ENCODE data around the gene MTMR3. TPM values are rescaled to one million over a fixed set of nuclear protein-coding genes. Genes with fewer than 3 reads are reported as not detected.
"Not testable (repeated sequence)": the region's sequence is repeated elsewhere in the genome, so short reads cannot be mapped to it uniquely, and the experiment has no call there.

MTMR3 gene
- 57.6 TPM for total RNA-seq

DNA sequence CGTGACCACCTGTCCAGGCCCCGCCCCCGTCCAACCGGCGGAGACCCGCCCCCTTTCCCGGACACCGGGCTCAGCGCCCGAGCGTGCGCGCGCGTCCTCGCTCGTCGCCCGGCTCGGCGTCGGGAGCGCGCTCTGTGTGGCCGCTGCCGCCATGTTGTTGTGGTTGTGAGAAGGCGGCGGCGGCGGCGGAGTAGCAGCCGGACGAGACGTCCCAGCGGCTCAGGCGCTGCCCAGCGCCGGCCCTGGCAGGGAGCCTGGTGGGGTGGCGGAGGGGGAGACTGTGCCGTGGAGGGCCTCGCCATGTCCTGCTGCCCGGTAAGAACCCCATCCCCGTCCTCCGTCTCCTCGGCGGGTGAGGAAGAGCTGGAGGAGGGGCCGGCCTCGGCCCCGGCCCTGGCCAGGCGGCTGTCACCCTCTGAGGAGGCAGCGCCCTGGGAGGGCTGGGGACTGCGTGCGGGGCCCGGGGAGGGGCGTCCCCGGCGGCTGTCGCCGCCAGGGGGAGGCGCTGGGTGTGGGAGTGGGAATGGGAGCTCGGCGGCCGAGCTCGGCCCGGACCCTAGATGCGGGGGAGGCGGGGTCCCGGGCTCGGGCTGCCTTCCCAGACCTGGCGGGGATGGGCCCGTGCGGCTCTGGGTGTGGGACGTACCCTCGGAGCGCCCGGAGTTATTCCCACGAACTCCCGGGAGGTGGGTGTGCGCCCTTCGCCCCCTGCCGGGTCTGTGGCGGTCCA, at the start of gene MTMR3:
Gene MTMR3 (plus strand): TSS at position 130 of the 730 bp plus-strand sequence. CDS start 87,886 bp downstream, outside the sequence.
- DNase-seq (ENCODE audit: low read depth in 2 of 3, low spot score in 2 of 3): peak; percentile 65 to 90 (median 88)

DNA sequence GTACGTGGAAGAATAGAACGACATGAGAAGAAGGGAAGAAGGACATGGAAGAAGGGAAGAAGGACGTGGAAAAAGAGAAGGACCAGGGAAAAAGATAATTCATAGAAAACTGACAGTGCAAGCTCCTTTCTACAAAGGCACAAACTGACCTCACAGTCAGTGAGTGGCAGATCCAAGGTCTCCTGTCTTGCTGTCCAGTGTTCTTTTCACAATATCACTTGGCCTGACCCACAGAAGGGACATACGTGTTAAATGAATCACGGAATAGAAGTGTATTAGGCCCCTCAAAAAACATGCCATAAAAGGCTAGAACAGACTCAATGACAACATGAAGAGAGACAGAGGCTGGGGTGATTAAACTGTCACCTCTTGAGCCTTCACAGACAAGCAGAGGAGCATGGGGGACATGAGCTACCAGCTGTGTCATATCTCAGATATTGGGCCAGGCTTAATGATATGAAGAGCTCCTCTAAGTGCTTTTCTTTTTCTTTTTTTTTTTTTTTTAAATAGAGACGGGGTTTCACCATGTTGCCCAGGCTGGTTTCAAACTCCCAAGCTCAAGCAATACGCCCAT, 49.5 kb upstream of the MTMR3 start:
- DNase-seq (ENCODE audit: low read depth in 2 of 3, low spot score in 2 of 3): no peak

DNA sequence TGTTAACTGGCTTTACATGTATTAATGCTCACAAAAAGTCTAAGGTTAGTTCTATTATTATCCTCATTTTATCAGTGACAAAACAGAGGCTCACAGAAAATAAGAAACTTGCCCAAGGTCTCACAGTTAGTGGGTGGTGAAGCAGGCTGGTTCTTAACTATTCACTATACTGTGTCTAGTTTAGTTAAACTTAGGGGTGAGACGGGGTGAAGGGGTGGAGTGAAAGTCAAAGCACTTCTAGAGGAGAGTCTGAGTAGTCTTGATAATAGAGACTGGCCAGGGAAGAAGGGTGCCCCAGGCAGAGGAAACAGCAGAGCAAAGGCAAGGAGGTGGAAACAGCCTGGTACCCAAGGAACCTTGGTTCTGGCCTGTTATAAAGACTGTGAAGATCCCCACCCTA, 48.9 kb upstream of the MTMR3 start:
- no peak for DNase-seq (ENCODE audit: low read depth in 2 of 3, low spot score in 2 of 3)

GRCh38 chr22:29836791-29837370, 46.1 kb upstream of the MTMR3 start:
- not testable (repeated sequence) for DNase-seq (ENCODE audit: low read depth in 2 of 3, low spot score in 2 of 3)

DNA sequence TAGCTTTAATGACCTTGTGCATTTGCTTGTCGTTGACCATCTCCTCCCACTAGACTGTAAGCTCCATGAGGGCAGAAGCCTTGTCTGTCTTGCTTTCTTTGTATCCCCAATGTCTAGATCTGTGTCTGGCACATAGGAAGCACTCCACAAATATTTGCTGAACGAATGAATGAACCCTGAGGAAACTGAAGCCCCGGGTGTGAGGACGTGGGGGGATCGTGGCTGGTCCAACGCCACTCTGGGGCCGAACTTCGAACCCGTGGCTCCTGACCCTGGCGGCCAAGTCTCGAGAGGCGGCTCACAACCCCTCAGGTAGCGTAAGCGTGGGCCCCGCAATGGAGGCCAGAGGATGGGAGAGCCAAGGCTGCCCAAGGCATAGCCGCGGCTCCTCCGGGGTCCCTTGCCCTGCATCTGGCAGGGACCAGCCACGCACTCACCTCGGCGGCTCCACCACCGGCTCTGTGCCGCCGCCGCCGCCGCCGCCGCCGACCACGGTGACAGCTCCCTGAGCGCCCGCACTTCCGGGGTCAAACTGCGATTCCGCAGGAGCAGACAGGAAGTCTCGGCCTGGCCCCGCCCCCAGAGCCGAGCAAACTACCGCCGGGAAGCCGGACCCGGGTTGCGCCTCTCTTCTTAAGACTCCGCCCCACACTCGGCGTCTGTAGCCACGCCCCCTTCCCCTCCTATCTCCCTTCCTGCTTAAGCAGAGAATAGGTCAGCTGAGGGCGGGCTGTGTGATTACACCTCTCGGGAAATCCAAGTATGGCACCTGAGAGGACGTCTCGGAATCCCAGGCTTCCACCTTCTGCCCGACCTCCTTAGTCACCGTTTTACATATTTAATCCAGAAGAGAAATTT, 45.0 kb upstream of the MTMR3 start, which contains the start of gene ASCC2:
Gene ASCC2 (minus strand): TSS at position 534 of the 858 bp plus-strand sequence. CDS start 5,949 bp downstream, outside the sequence.
- peak; percentile 96 to 98 (median 98) for DNase-seq (ENCODE audit: low read depth in 2 of 3, low spot score in 2 of 3)

DNA sequence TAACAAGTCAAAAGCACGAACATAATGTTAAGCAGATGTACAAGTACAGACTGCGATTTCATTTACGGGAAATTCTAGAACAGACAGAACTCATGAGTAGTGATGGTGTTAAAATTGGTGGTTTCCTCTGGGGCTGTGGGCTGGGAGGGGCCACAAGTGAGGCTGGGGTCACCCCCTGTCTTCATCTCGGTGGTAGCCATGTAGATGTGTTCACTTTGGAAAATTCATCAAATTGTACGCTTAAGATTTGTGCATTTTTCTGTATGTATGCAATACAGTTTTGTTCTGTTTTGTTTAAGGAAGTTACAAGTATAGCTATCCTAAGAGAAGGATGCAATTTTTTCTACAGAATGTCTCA, 44.4 kb upstream of the MTMR3 start:
- DNase-seq (ENCODE audit: low read depth in 2 of 3, low spot score in 2 of 3): no peak

- DNase-seq (ENCODE audit: low read depth in 2 of 3, low spot score in 2 of 3): no peak
Measured at GRCh38 chr22:29839039-29839438, 43.9 kb upstream of the MTMR3 start.

DNA sequence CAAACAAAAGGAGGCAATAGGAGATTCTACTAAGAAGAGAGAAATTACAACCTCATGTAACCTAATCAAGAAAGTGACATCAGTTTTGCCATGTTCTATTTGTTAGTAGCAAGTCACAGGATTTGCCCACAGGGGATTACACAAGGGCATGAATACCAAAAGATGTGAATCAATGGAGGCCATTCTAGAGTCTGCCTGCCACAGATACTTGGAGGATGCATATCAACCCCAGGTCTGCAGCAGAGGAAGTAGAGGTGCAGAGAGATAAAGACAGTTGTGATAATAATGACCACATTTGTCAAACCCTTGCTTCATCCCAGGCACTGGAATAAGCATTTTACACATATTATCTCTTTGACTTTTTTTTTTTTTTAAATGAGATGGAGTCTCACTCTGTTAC, 42.5 kb upstream of the MTMR3 start:
- DNase-seq (ENCODE audit: low read depth in 2 of 3, low spot score in 2 of 3): peak in 2 of 3 donors; percentile 31 to 67

- no peak for DNase-seq (ENCODE audit: low read depth in 2 of 3, low spot score in 2 of 3)
Measured at GRCh38 chr22:29842172-29842571, 40.8 kb upstream of the MTMR3 start.

DNA sequence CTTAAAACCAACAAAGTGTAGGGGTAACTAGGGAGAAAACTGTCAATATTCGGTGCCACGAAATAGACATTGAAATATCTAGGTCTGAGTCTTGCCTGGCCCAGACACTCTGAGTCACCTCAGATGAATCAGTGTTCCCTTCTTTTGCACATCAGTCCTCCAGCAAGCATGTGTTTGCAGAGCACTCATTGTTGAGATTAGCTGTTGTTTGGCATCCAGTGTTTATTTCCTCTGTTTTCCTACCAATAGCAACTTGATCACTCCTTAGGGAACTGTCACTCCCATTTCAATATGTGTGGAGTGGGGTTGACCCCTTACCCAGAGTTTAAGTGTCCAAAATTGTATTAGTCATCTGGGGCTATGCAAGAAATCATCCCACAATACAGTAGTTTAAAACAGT, 40.2 kb upstream of the MTMR3 start:
- no peak for DNase-seq (ENCODE audit: low read depth in 2 of 3, low spot score in 2 of 3)

DNA sequence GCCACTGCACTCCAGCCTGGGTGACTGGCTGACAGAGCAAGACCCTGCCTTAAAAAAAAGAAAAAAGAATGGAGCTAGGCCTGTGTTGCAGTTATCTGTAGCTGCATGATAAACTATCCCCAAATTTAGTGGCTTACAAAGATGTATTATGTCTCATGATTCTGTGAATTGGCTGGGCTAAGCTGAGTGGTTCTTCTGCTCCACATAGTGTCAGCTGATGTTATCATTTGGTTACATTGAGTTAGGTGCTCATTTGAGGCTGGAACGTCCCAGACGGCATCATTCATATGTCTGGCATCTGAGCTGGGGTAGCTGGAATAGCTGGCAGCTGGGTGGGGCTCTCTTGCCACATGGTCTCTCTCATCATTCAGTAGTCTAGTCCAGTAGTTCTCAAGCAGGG, 36.7 kb upstream of the MTMR3 start:
- DNase-seq (ENCODE audit: low read depth in 2 of 3, low spot score in 2 of 3): no peak

GRCh38 chr22:29848111-29848510, 34.9 kb upstream of the MTMR3 start:
- DNase-seq (ENCODE audit: low read depth in 2 of 3, low spot score in 2 of 3): no peak

DNA sequence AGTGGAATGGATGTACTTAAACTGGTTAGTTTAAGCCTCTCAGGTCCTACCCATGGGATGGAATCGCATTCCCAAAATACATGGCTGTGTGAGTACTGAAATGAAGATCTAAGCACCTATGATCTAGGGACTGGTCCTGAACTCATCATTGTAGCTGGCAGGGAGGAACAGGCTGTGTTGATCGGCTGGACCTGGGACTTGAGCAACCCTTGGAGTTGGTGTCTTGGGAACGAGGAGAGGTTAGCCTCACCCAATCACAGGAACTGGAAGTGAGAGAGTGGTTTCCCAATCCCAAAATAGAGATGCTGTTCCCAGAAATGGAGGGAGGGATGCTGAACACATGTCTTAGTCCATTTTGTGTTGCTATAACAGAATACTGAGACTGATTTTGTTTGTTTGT, 28.5 kb upstream of the MTMR3 start:
- no peak for DNase-seq (ENCODE audit: low read depth in 2 of 3, low spot score in 2 of 3)

DNA sequence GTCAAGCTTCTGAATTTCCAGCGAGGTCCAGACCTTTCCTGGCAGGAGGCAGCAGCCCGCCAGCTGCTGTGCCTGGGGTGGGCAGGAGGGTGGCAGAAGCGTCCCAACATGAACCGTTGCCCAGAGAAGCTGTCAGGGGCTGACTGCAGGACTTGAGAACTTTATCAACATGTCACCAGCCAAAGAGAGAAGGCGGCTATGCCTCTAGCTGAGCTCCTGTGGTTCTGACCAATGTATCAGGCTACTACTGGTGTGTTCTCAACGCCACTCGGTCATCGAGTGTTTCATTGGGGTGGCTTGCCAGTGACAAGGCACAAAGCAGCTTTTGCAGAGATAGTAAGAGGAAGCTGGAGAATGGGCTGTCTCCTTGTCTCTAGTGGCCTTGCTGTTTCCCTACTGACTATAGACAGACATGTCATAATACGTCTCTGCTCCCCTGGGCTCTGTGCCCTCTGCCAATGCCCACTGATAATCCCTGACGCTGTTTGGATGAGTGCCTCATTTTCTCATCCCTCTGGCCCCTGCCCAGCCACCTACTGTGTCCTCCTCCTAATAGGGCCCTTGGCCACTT, 27.3 kb upstream of the MTMR3 start:
- peak in 1 of 3 donors; percentile 13 for DNase-seq (ENCODE audit: low read depth in 2 of 3, low spot score in 2 of 3)

GRCh38 chr22:29856496-29856895, 26.5 kb upstream of the MTMR3 start:
- DNase-seq (ENCODE audit: low read depth in 2 of 3, low spot score in 2 of 3): no peak

- not testable (repeated sequence) for DNase-seq (ENCODE audit: low read depth in 2 of 3, low spot score in 2 of 3)
Measured at GRCh38 chr22:29859030-29859429, 23.9 kb upstream of the MTMR3 start.

- DNase-seq (ENCODE audit: low read depth in 2 of 3, low spot score in 2 of 3): no peak
Measured at GRCh38 chr22:29860006-29860766, 22.8 kb upstream of the MTMR3 start.

- no peak for DNase-seq (ENCODE audit: low read depth in 2 of 3, low spot score in 2 of 3)
Measured at GRCh38 chr22:29861672-29862297, 21.2 kb upstream of the MTMR3 start.

DNA sequence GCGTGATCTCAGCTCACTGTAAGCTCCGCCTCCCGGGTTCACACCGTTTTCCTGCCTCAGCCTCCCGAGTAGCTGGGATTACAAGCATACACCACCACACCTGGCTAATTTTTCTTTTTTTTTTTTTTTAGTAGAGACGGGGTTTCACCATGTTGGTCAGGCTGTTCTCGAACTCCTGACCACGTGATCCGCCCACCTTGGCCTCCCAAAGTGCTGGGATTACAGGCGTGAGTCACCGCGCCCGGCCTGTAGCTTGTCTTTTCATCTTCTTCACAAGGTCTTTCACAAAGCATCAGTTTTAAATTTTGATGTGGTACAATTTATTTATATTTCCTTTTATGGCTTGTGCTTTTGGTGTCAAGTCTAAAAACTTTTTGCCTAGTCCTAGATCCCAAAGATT, 17.4 kb upstream of the MTMR3 start:
- DNase-seq (ENCODE audit: low read depth in 2 of 3, low spot score in 2 of 3): not testable (repeated sequence)

- DNase-seq (ENCODE audit: low read depth in 2 of 3, low spot score in 2 of 3): no peak
Measured at GRCh38 chr22:29867260-29867659, 15.7 kb upstream of the MTMR3 start.
